Osteoblast (primary cell): ENCODE measurements around the gene ZNF768. TPM values are rescaled to one million over a fixed set of nuclear protein-coding genes. Genes with fewer than 3 reads are reported as not detected.
A peak's percentile ranks its signal among the peaks of the same experiment; 100 is the strongest.

Experiments used
- DNase-seq: peaks from one replicate; pipeline ENCODE4 v3.0.0; 2011; ENCODE audit warnings: low spot score, mixed read lengths; ENCODE audit not compliant: insufficient read length; ENCODE audit errors: missing footprints
- H2AFZ ChIP-seq: 2 replicates; pipeline ENCODE4 v1.6.0; 2011; ENCODE audit warnings: mild to moderate bottlenecking, low read length
- H3K27ac ChIP-seq: 2 replicates; pipeline ENCODE4 v1.5.1; 2011; ENCODE audit warnings: mild to moderate bottlenecking, low read depth, low read length, moderate library complexity
- H3K27me3 ChIP-seq: 2 replicates; pipeline ENCODE4 v1.6.0; 2012; ENCODE audit warnings: mild to moderate bottlenecking, control low read depth, inconsistent platforms, low read length, moderate library complexity; ENCODE audit not compliant: insufficient read depth
- H3K36me3 ChIP-seq: 2 replicates; pipeline ENCODE4 v1.5.1; 2011; ENCODE audit warnings: mild to moderate bottlenecking, low read length, control low read depth, moderate library complexity; ENCODE audit not compliant: insufficient read depth
- H3K4me1 ChIP-seq: 2 replicates; pipeline ENCODE4 v1.5.1; 2011; ENCODE audit warnings: mild to moderate bottlenecking, low read length, control low read depth, moderate library complexity; ENCODE audit not compliant: insufficient read depth
- H3K4me2 ChIP-seq: 2 replicates; pipeline ENCODE4 v1.6.0; 2011; ENCODE audit warnings: mild to moderate bottlenecking, low read length; ENCODE audit not compliant: insufficient read depth
- H3K4me3 ChIP-seq: fragments of 200-600 bp; sonication (generic); 3 replicates; pipeline ENCODE4 v1.5.1; 2012; ENCODE audit warnings: mild to moderate bottlenecking, low read length, inconsistent platforms; ENCODE audit not compliant: insufficient read depth
- H3K79me2 ChIP-seq: 2 replicates; pipeline ENCODE4 v1.6.0; 2012; ENCODE audit warnings: mild to moderate bottlenecking, low read length, control low read depth, inconsistent platforms; ENCODE audit not compliant: insufficient read depth
- H3K9me3 ChIP-seq: 2 replicates; pipeline ENCODE4 v1.5.1; 2011; ENCODE audit warnings: low read depth, low read length, control low read depth
- H4K20me1 ChIP-seq: 2 replicates; pipeline ENCODE4 v1.6.0; 2012; ENCODE audit warnings: mild to moderate bottlenecking, low read length, control low read depth; ENCODE audit not compliant: insufficient read depth
- CTCF ChIP-seq: IDR thresholded peaks from 2 replicates; pipeline ENCODE4 v1.5.1; 2011; ENCODE audit warnings: mild to moderate bottlenecking, low read depth, low read length, moderate library complexity; ENCODE audit errors: extremely low read depth
- total RNA-seq: library from RNA; depleted of rRNA; stranded (reverse); fragments of >200 nt; gene quantifications from 2 replicates; pipeline ENCODE4 v1.2.3, GENCODE V29; 2012

ZNF768 gene
- total RNA-seq, 1 donor, result 25.0 TPM

- Histone ChIP-seq H4K20me1 (no peaks in the 10 kb centered on the region), H3K4me3 (peak overlapping the region; percentile 91), H3K27ac (peak overlapping the region; percentile 93), H3K9me3 (no peaks in the 10 kb centered on the region), H3K27me3 (no peaks in the 10 kb centered on the region), H3K79me2 (peaks cover 21% of the 10 kb centered on the region), H2AFZ (peak overlapping the region; percentile 91), H3K4me1 (peaks cover 9% of the 10 kb centered on the region), H3K36me3 (peaks cover 15% of the 10 kb centered on the region), H3K4me2 (peak overlapping the region; percentile 85)
- DNase-seq, result peak; percentile 97
- TF ChIP-seq CTCF, result peak; percentile 64
Observed at GRCh38 chr16:30535777-30536190, 9.4 kb upstream of the ZNF768 start.

- Histone ChIP-seq H3K36me3 (peaks cover 17% of the 10 kb centered on the region), H3K4me3 (peak overlapping the region; percentile 91), H2AFZ (peak overlapping the region; percentile 91), H3K4me1 (peaks cover 9% of the 10 kb centered on the region), H3K4me2 (peak overlapping the region; percentile 85), H3K27ac (peak overlapping the region; percentile 93), H4K20me1 (no peaks in the 10 kb centered on the region), H3K79me2 (peaks cover 21% of the 10 kb centered on the region), H3K9me3 (no peaks in the 10 kb centered on the region), H3K27me3 (no peaks in the 10 kb centered on the region)
- no peak for DNase-seq
- no peak for TF ChIP-seq CTCF
Observed at GRCh38 chr16:30535106-30535776, 8.9 kb upstream of the ZNF768 start.

- peaks cover 17% of the 10 kb centered on the region for H3K36me3 ChIP-seq
- H2AFZ ChIP-seq, result peak within 1 kb of the TSS; percentile 91
- H4K20me1 ChIP-seq, result no peaks in the 10 kb centered on the region
- TF ChIP-seq CTCF, result no peak
- peak within 1 kb of the TSS; percentile 91 for H3K4me3 ChIP-seq
- H3K79me2 ChIP-seq, result peaks cover 21% of the 10 kb centered on the region
- DNase-seq, result peak; percentile 98
- H3K27me3 ChIP-seq, result no peaks in the 10 kb centered on the region
- H3K9me3 ChIP-seq, result no peaks in the 10 kb centered on the region
- H3K4me2 ChIP-seq, result peak within 1 kb of the TSS; percentile 85
- peaks cover 9% of the 10 kb centered on the region for H3K4me1 ChIP-seq
- peak within 1 kb of the TSS; percentile 93 for H3K27ac ChIP-seq
Observed at GRCh38 chr16:30534368-30535105, 8.2 kb upstream of the ZNF768 start, which contains the start of gene ZNF747. ZNF747 (minus strand) TSS chr16:30534858; CDS start chr16:30534679, 179 bp downstream.
